Measurements from ENCODE around the gene KCNN3. TPM values are rescaled to one million over a fixed set of nuclear protein-coding genes. Genes with fewer than 3 reads are reported as not detected.

KCNN3 gene
- total RNA-seq, 6 experiments from 2014 or later: not detected

GRCh38 chr1:154857441-154858215 lies 12.5 kb downstream of the KCNN3 start:
- peaks cover 23% of the 10 kb centered on the region for H3K4me1 Mint-ChIP-seq (ENCODE audit: low read depth)
- peaks cover 21% of the 10 kb centered on the region for H3K27me3 Mint-ChIP-seq (ENCODE audit: insufficient read depth)
- no peaks in the 10 kb centered on the region for H3K9me3 Mint-ChIP-seq
- H3K36me3 Mint-ChIP-seq (ENCODE audit: low read depth): no peaks in the 10 kb centered on the region
- TF ChIP-seq CTCF (IDR thresholded peaks at IDR 0.05): no peak
- no peak for DNase-seq
- no peak overlapping the region for H3K27ac Mint-ChIP-seq
- no peak overlapping the region for H3K4me3 Mint-ChIP-seq

- no peak for TF ChIP-seq CTCF (IDR thresholded peaks at IDR 0.05)
- DNase-seq: no peak
- Mint-ChIP-seq H3K4me1 (ENCODE audit: low read depth) (peaks cover 17% of the 10 kb centered on the region), H3K4me3 (no peak overlapping the region), H3K9me3 (no peaks in the 10 kb centered on the region), H3K27ac (no peak overlapping the region), H3K36me3 (ENCODE audit: low read depth) (no peaks in the 10 kb centered on the region), H3K27me3 (ENCODE audit: insufficient read depth) (peaks cover 20% of the 10 kb centered on the region)
These were observed 13.1 kb downstream of the KCNN3 start for GRCh38 chr1:154857022-154857421.

GRCh38 chr1:154856544-154856943 lies 13.5 kb downstream of the KCNN3 start:
- peaks cover 12% of the 10 kb centered on the region for H3K4me1 Mint-ChIP-seq (ENCODE audit: low read depth)
- H3K36me3 Mint-ChIP-seq (ENCODE audit: low read depth): no peaks in the 10 kb centered on the region
- H3K27ac Mint-ChIP-seq: no peak overlapping the region
- H3K9me3 Mint-ChIP-seq: no peaks in the 10 kb centered on the region
- H3K4me3 Mint-ChIP-seq: no peak overlapping the region
- DNase-seq: no peak
- TF ChIP-seq CTCF (IDR thresholded peaks at IDR 0.05): no peak
- peaks cover 20% of the 10 kb centered on the region for H3K27me3 Mint-ChIP-seq (ENCODE audit: insufficient read depth)

- no peak overlapping the region for H3K27ac Mint-ChIP-seq
- no peak for TF ChIP-seq CTCF (IDR thresholded peaks at IDR 0.05)
- peaks cover 7% of the 10 kb centered on the region for H3K4me1 Mint-ChIP-seq (ENCODE audit: low read depth)
- H3K9me3 Mint-ChIP-seq: no peaks in the 10 kb centered on the region
- H3K4me3 Mint-ChIP-seq: no peak overlapping the region
- H3K36me3 Mint-ChIP-seq (ENCODE audit: low read depth): no peaks in the 10 kb centered on the region
- H3K27me3 Mint-ChIP-seq (ENCODE audit: insufficient read depth): peaks cover 21% of the 10 kb centered on the region
- DNase-seq: no peak
These were observed 14.0 kb downstream of the KCNN3 start for GRCh38 chr1:154856049-154856448.

- Mint-ChIP-seq H3K36me3 (ENCODE audit: low read depth) (no peaks in the 10 kb centered on the region), H3K9me3 (no peaks in the 10 kb centered on the region), H3K4me1 (ENCODE audit: low read depth) (peaks cover 5% of the 10 kb centered on the region), H3K27me3 (ENCODE audit: insufficient read depth) (peaks cover 17% of the 10 kb centered on the region), H3K4me3 (no peak overlapping the region), H3K27ac (no peak overlapping the region)
- DNase-seq: no peak
- TF ChIP-seq CTCF (IDR thresholded peaks at IDR 0.05): no peak
These were observed 14.8 kb downstream of the KCNN3 start for GRCh38 chr1:154855186-154855851.
